GM12891 (cell line): ENCODE data around the gene ANKH.

Experiments
- PAX5 ChIP-seq: IDR thresholded peaks from 2 replicates; pipeline ENCODE4 v1.6.1; 2011; ENCODE audit warnings: low read length, moderate library complexity, mild to moderate bottlenecking; ENCODE audit not compliant: insufficient read depth, severe bottlenecking
- POLR2A ChIP-seq: IDR thresholded peaks from 2 replicates; pipeline ENCODE4 v1.6.1; 2011; ENCODE audit warnings: low read depth, low read length, control low read depth
- POLR2AphosphoS5 ChIP-seq: IDR thresholded peaks from 2 replicates; pipeline ENCODE4 v1.6.1; 2011; ENCODE audit warnings: low read depth, low read length, control low read depth
- POU2F2 ChIP-seq: IDR thresholded peaks from 2 replicates; pipeline ENCODE4 v1.6.1; 2011; ENCODE audit warnings: low read depth, mild to moderate bottlenecking, control low read depth, low read length, moderate library complexity
- SPI1 ChIP-seq: IDR thresholded peaks from 2 replicates; pipeline ENCODE4 v1.6.1; 2011; ENCODE audit warnings: low read depth, low read length, control low read depth
- TAF1 ChIP-seq: IDR thresholded peaks from 2 replicates; pipeline ENCODE4 v1.6.1; 2011; ENCODE audit warnings: low read depth, low read length, control low read depth

DNA sequence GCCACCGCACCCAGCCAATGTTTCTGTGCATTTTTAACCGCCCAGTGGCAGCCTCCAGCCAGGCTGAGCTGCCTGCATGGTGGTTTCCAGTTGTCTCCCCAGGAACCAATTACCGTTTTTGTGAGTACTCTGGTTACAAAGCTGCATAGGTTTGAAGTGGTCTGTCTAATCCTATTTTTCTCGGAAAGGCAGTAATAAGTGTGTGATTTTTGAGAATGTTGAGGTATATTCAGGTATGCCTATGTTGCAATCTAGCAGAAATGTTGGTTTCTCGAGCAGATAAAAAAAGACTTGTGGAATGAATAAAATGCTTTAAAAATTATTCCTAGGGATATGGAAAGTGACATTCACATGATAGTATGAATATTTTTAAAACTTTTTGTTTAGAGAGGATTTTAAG lies 41.5 kb upstream of the ANKH start:
- TF ChIP-seq TAF1: no peak
- no peak for TF ChIP-seq POLR2A
- no peak for TF ChIP-seq POLR2AphosphoS5
- no peak for TF ChIP-seq SPI1
- TF ChIP-seq POU2F2: no peak
- no peak for TF ChIP-seq PAX5
